GM10847 (cell line): Measurements from ENCODE around the gene COLEC11.

ENCODE experiments used
- POLR2A ChIP-seq: IDR thresholded peaks from 2 replicates; pipeline ENCODE4 v1.6.1; 2011; ENCODE audit not compliant: insufficient read length; ENCODE audit errors: extremely low read depth

COLEC11 gene

GRCh38 chr2:3639015-3639630, 44.2 kb downstream of the COLEC11 start:
- no peak for TF ChIP-seq POLR2A

DNA sequence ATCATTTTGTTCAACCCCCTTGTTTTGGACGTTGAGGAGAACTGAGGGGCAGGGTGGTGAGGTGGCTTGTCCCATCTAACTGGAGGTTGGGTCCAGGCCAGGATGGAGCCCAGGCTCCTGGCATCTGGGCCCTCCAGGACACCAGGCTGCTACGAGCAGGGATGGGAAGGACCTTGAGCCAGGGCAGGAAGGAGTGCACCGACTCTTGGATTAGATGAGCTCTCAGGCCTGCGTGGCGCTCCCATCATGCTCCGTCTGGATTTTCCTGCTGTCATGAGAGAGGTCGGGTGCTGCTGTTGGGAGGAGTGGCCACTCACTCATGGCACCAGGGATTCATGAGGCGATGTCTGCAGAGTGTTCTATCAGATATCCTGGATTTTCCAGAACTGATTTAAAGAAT, 44.7 kb downstream of the COLEC11 start:
- TF ChIP-seq POLR2A = no peak

- TF ChIP-seq POLR2A = no peak
Observed at GRCh38 chr2:3641181-3641580, 46.3 kb downstream of the COLEC11 start.

GRCh38 chr2:3641841-3642421, 47.0 kb downstream of the COLEC11 start:
- no peak for TF ChIP-seq POLR2A

DNA sequence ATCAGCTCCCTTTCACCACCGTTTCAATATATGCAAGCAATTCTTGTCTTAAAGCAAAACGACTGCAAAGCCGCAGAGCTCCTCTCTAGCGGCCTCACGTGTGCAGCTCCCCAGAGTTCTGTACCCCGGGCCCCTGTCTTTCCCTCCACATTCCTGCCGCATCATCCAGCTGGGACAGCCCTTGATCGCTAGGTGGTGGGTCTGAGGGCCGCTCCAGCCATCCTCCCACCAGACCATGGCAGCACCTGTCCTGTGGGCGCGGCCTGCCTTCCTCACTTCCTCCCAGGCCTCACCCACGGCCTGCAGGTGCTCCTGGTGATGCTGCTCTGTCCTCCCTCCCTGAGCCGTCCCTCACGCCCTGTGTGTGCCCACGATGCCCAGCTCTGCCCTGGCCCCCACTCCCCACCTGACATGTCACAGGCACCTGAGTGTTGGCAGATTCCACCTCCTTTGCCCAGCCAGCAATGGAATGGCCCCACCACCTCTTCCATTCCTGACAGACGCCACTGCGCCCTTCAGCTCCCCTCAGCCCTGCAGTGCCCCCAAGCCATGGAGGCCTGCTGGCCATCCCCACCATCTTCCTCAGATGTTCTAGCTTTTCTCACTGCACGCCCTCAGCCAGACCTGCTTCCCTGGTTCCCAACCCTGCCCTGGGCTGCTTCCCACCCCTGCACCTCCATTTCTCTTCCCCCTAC, 47.8 kb downstream of the COLEC11 start:
- no peak for TF ChIP-seq POLR2A

- TF ChIP-seq POLR2A = no peak
Observed at GRCh38 chr2:3643371-3644245, 48.7 kb downstream of the COLEC11 start.

DNA sequence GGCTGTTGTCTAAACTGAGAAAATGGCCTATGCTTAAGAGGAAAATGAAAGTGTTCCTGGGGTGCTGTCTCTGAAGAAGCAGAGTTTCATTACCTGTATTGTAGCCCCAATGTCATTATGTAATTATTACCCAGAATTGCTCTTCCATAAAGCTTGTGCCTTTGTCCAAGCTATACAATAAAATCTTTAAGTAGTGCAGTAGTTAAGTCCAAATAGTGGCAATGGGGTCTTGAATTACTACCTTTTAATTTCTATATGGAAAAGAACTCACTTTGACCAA, 49.3 kb downstream of the COLEC11 start:
- no peak for TF ChIP-seq POLR2A

DNA sequence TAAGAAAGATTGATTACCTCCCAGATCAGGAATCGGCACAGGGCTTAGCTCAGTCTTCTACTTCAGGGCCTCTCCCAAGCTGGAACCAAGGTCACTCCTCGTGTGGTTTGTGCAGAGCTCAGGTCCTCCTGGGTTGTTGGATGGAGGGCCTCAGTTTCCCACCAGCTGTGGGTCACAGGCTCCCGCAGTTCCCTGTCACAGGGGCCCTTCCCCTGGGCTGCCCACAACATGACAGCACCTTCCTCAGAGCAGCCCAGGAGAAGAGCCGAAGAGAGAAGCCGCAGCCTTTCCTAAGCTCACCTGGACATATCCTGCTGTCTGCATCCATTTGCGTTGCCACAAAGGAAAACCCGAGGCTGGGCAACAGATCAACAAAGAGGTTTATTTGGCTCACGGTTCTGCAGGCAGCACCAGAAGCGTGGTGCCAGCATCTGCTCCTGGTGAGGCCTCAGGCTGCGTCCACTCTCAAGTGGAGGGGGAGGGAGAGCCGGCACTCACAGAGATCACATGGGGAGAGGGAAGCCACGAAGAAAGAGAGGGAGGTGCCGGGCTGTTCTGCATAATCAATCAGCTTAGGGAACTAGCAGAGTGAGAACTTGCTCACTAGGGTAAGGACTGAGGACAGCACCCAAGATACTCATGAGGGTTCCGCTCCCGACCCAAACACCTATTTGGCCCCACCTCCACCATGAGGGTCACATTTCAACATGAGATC, 50.1 kb downstream of the COLEC11 start:
- TF ChIP-seq POLR2A = no peak

DNA sequence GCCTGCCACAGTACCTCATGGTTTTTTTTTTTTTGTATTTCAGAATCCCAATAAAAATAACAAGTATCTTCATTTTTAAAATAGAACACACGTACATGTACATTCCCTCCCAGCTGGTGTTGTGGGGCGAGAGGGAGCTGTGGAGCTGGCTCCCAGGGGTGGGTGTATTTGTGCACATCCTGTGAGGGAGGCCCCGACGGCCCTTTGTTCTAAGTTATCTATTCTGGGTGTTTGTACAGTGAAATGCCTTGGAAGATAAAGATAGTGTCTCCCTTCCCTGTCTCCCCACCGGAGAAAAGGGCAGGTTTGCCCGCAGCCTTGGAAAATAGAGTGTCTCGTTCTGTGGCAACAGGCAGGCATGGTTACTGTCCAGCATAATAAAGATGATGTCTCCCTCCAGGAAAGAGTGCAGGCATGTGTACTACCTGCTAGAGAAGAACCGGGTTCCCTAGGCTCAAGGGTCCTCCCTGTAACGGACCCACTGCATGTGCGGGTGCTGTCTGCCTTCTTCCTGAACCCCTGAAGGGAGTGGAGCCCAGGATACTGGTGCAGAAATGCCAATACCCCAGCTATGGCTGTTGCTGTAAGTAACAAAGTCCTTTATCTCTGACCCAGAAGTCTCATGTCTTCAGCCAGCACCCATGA, 51.0 kb downstream of the COLEC11 start:
- no peak for TF ChIP-seq POLR2A

- TF ChIP-seq POLR2A = no peak
Observed at GRCh38 chr2:3646446-3646845, 51.5 kb downstream of the COLEC11 start.

DNA sequence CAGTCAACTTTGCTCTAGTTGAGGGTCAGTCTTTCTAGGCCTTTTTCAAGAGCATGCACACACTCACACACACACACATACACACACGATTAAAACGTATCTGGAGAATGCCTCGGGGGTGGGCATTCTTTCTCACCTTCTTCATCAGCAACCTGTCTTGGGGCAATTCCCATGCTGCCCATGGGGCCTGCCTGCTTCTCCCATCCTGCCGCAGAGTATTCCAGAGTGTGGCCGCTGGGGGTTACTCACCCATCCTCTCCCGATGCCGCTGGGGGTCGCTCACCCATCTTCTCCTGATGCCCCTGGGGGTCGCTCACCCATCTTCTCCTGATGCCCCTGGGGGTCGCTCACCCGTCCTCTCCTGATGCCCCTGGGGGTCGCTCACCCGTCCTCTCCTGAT, 52.3 kb downstream of the COLEC11 start:
- TF ChIP-seq POLR2A = no peak

DNA sequence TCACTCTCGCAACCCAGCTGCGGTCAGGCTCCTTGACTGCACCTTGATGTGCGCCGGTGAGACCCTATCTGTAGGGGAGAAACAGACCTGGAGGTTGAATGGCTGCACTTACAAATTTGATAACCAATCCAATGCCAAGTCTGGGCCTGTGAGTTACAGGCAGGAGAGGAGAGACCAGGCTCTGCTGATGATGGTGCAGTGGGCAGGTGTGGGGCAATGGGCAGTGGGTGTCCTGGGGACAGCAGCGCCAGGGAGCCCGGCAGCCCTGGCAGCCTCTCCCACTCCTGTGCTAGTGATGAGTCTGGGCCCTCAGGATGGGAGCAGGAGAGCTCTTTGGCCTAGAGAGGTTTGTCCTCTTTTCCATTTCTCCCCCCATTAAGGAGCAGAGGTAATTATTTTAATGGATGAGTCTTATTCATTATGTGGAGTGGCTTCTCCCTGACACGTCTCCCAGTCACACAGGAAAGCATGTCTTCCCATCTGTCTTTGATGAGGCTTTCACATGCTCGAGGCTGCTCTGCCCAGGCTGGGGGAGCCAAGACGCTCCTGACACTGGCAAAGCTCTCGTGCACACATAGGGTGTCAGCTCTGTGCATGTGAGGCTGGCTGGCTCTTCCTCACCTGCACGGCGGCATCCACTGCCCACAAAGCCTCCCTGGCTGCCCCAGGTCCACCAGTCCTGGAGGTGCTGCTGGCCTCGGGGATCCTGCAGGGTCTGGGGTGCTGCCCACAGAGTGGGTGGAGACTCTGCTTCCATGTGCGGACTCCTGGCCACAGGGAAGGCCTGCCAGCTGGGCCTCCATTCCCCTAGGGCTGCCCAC, 53.1 kb downstream of the COLEC11 start:
- no peak for TF ChIP-seq POLR2A

GRCh38 chr2:3648652-3649177, 53.8 kb downstream of the COLEC11 start:
- TF ChIP-seq POLR2A = no peak

GRCh38 chr2:3649581-3649980, 54.7 kb downstream of the COLEC11 start:
- no peak for TF ChIP-seq POLR2A
